ACC112 (cell line): Measurements from ENCODE around the gene ATP2B3.

Experiments used
- H2AFZ ChIP-seq: fragments of 200-600 bp; sonication (generic); one replicate; pipeline ENCODE4 v1.6.0; 2017; ENCODE audit warnings: antibody characterized with exemption, low read length; ENCODE audit not compliant: unreplicated experiment
- H3K27ac ChIP-seq: fragments of 200-600 bp; sonication (generic); 2 replicates; pipeline ENCODE4 v1.5.1; 2014; ENCODE audit warnings: low read depth, mild to moderate bottlenecking, antibody characterized with exemption, low read length, moderate library complexity
- H3K27me3 ChIP-seq: fragments of 200-600 bp; sonication (generic); 2 replicates; pipeline ENCODE4 v1.6.1; 2014; ENCODE audit warnings: mild to moderate bottlenecking, antibody characterized with exemption, low read length, moderate library complexity, mixed read lengths; ENCODE audit not compliant: insufficient read depth
- H3K36me3 ChIP-seq: fragments of 200-600 bp; sonication (generic); 2 replicates; pipeline ENCODE4 v1.6.1; 2016; ENCODE audit warnings: mild to moderate bottlenecking, antibody characterized with exemption, low read length, moderate library complexity, mixed read lengths; ENCODE audit not compliant: insufficient read depth
- H3K4me1 ChIP-seq: fragments of 200-600 bp; sonication (generic); one replicate; pipeline ENCODE4 v1.6.1; 2016; ENCODE audit warnings: low read length, mixed read lengths; ENCODE audit not compliant: insufficient read depth, unreplicated experiment, control insufficient read depth
- H3K4me3 ChIP-seq: fragments of 200-600 bp; sonication (generic); 2 replicates; pipeline ENCODE4 v1.5.1; 2014; ENCODE audit warnings: mild to moderate bottlenecking, low read depth, low read length
- H3K79me2 ChIP-seq: fragments of 200-600 bp; sonication (generic); one replicate; pipeline ENCODE4 v1.6.0; 2016; ENCODE audit warnings: low read length; ENCODE audit not compliant: control insufficient read depth, unreplicated experiment, insufficient read depth

Gene ATP2B3

GRCh38 chrX:153537526-153538295 is 20.3 kb downstream of the ATP2B3 start:
- H3K79me2 ChIP-seq = no peaks in the 10 kb centered on the region
- no peak overlapping the region for H2AFZ ChIP-seq
- H3K27me3 ChIP-seq = no peaks in the 10 kb centered on the region
- no peak overlapping the region for H3K27ac ChIP-seq
- no peaks in the 10 kb centered on the region for H3K4me1 ChIP-seq
- no peak overlapping the region for H3K4me3 ChIP-seq
- H3K36me3 ChIP-seq = no peaks in the 10 kb centered on the region

GRCh38 chrX:153538424-153538823 is 21.0 kb downstream of the ATP2B3 start:
- Histone ChIP-seq H3K4me3 (no peak overlapping the region), H3K79me2 (no peaks in the 10 kb centered on the region), H2AFZ (no peak overlapping the region), H3K27me3 (no peaks in the 10 kb centered on the region), H3K27ac (no peak overlapping the region), H3K4me1 (no peaks in the 10 kb centered on the region), H3K36me3 (no peaks in the 10 kb centered on the region)

GRCh38 chrX:153539171-153539978 is 21.9 kb downstream of the ATP2B3 start:
- Histone ChIP-seq H2AFZ (no peak overlapping the region), H3K4me3 (no peak overlapping the region), H3K36me3 (no peaks in the 10 kb centered on the region), H3K27ac (no peak overlapping the region), H3K79me2 (no peaks in the 10 kb centered on the region), H3K27me3 (no peaks in the 10 kb centered on the region), H3K4me1 (no peaks in the 10 kb centered on the region)

GRCh38 chrX:153539979-153540358 is 22.5 kb downstream of the ATP2B3 start:
- Histone ChIP-seq H3K4me1 (no peaks in the 10 kb centered on the region), H3K27ac (no peak overlapping the region), H3K79me2 (no peaks in the 10 kb centered on the region), H3K4me3 (no peak overlapping the region), H3K36me3 (no peaks in the 10 kb centered on the region), H3K27me3 (no peaks in the 10 kb centered on the region), H2AFZ (no peak overlapping the region)

GRCh38 chrX:153544727-153545126 is 27.3 kb downstream of the ATP2B3 start:
- Histone ChIP-seq H3K36me3 (no peaks in the 10 kb centered on the region), H2AFZ (no peak overlapping the region), H3K27ac (no peak overlapping the region), H3K4me1 (no peaks in the 10 kb centered on the region), H3K79me2 (no peaks in the 10 kb centered on the region), H3K4me3 (no peak overlapping the region), H3K27me3 (no peaks in the 10 kb centered on the region)

GRCh38 chrX:153546386-153546785 is 28.9 kb downstream of the ATP2B3 start:
- Histone ChIP-seq H2AFZ (no peak overlapping the region), H3K4me1 (peaks cover 3% of the 10 kb centered on the region), H3K27ac (no peak overlapping the region), H3K4me3 (no peak overlapping the region), H3K36me3 (no peaks in the 10 kb centered on the region), H3K79me2 (no peaks in the 10 kb centered on the region), H3K27me3 (no peaks in the 10 kb centered on the region)

- Histone ChIP-seq H2AFZ (no peak overlapping the region), H3K27ac (no peak overlapping the region), H3K4me1 (peaks cover 5% of the 10 kb centered on the region), H3K79me2 (no peaks in the 10 kb centered on the region), H3K36me3 (no peaks in the 10 kb centered on the region), H3K27me3 (no peaks in the 10 kb centered on the region), H3K4me3 (no peak overlapping the region)
Observed at GRCh38 chrX:153547195-153547594, 29.8 kb downstream of the ATP2B3 start.

- Histone ChIP-seq H2AFZ (no peak overlapping the region), H3K4me1 (peaks cover 5% of the 10 kb centered on the region), H3K4me3 (no peak overlapping the region), H3K79me2 (no peaks in the 10 kb centered on the region), H3K36me3 (no peaks in the 10 kb centered on the region), H3K27me3 (no peaks in the 10 kb centered on the region), H3K27ac (no peak overlapping the region)
Observed at GRCh38 chrX:153549231-153549630, 31.8 kb downstream of the ATP2B3 start.

- H3K4me3 ChIP-seq = no peak overlapping the region
- no peaks in the 10 kb centered on the region for H3K79me2 ChIP-seq
- H3K27me3 ChIP-seq = no peaks in the 10 kb centered on the region
- H3K4me1 ChIP-seq = peaks cover 5% of the 10 kb centered on the region
- no peak overlapping the region for H2AFZ ChIP-seq
- H3K27ac ChIP-seq = no peak overlapping the region
- no peaks in the 10 kb centered on the region for H3K36me3 ChIP-seq
Observed at GRCh38 chrX:153549807-153550206, 32.4 kb downstream of the ATP2B3 start.

GRCh38 chrX:153551135-153551534 is 33.7 kb downstream of the ATP2B3 start:
- H3K79me2 ChIP-seq = no peaks in the 10 kb centered on the region
- H3K27ac ChIP-seq = no peak overlapping the region

More at GRCh38 chrX:153551135-153551534, 33.7 kb downstream of the ATP2B3 start:
- no peaks in the 10 kb centered on the region for H3K27me3 ChIP-seq
- peaks cover 5% of the 10 kb centered on the region for H3K4me1 ChIP-seq
- H3K4me3 ChIP-seq = no peak overlapping the region
- H3K36me3 ChIP-seq = no peaks in the 10 kb centered on the region
- H2AFZ ChIP-seq = no peak overlapping the region
